BE2C (cell line): ENCODE measurements around the gene SPINT1.
A peak's percentile ranks its signal among the peaks of the same experiment; 100 is the strongest.

ENCODE experiments used
- DNase-seq: peaks from one replicate; pipeline ENCODE4 v3.0.0-alpha.2; 2020
- H3K27me3 ChIP-seq: fragments of 250-450 bp; sonication (Bioruptor Pico); 2 replicates; pipeline ENCODE4 v1.5.1; 2020; ENCODE audit warnings: mild to moderate bottlenecking
- H3K36me3 ChIP-seq: fragments of 250-450 bp; sonication (Bioruptor Pico); 2 replicates; pipeline ENCODE4 v1.5.1; 2020; ENCODE audit warnings: mild to moderate bottlenecking
- H3K4me1 ChIP-seq: fragments of 250-450 bp; sonication (Bioruptor Pico); 2 replicates; pipeline ENCODE4 v1.5.1; 2020
- H3K4me3 ChIP-seq: 2 replicates; pipeline ENCODE4 v1.5.1; 2011; ENCODE audit warnings: low read depth, low read length
- H3K9me3 ChIP-seq: fragments of 250-450 bp; sonication (Bioruptor Pico); 2 replicates; pipeline ENCODE4 v1.5.1; 2020
- TF ChIP-seq, protein P1 (sequence below): IDR thresholded peaks from 2 replicates; pipeline ENCODE4 v1.5.1; 2012; ENCODE audit warnings: mild to moderate bottlenecking, low read depth, low read length

Gene SPINT1

DNA sequence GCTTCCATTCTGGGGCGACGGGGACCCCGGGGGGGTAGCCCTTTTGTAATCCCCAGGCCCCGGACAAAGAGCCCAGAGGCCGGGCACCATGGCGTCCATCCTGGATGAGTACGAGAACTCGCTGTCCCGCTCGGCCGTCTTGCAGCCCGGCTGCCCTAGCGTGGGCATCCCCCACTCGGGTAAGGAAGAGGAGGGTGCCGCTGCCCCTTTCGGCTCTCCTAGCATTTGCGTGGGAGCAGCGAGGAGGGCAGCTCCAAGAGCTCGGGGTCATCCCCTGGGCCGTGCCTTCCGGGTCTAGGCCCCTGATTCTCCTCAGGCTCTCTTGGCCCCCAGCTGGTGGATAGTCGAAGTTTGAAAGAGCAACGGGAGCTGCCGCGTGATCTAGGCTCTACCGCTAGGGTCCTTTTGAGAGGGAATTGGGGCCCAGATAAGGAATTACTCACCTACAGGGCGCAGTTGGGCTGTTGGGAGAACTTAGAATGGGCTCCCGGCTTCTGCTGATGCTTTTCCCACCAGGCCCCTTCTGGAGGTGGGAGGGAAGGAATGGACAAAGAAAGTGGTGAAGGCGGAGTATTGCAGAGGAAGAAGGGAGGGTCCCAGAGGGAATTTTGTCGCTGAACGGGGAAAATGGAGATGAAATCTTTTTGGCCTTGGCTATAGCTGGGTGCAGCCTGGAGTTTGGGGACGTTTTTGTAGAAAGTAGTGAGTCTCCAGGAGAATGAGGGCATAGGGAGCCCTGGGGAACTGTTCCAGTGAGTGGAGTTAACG lies 51.0 kb downstream of the SPINT1 start:
- TF ChIP-seq, protein P1, sequence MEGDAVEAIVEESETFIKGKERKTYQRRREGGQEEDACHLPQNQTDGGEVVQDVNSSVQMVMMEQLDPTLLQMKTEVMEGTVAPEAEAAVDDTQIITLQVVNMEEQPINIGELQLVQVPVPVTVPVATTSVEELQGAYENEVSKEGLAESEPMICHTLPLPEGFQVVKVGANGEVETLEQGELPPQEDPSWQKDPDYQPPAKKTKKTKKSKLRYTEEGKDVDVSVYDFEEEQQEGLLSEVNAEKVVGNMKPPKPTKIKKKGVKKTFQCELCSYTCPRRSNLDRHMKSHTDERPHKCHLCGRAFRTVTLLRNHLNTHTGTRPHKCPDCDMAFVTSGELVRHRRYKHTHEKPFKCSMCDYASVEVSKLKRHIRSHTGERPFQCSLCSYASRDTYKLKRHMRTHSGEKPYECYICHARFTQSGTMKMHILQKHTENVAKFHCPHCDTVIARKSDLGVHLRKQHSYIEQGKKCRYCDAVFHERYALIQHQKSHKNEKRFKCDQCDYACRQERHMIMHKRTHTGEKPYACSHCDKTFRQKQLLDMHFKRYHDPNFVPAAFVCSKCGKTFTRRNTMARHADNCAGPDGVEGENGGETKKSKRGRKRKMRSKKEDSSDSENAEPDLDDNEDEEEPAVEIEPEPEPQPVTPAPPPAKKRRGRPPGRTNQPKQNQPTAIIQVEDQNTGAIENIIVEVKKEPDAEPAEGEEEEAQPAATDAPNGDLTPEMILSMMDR, result peak; percentile 70
- Histone ChIP-seq H3K9me3 (no peaks in the 10 kb centered on the region), H3K27me3 (no peaks in the 10 kb centered on the region), H3K36me3 (peaks cover 10% of the 10 kb centered on the region), H3K4me1 (no peaks in the 10 kb centered on the region), H3K4me3 (peak overlapping the region; percentile 97)
- peak; percentile 77 for DNase-seq

DNA sequence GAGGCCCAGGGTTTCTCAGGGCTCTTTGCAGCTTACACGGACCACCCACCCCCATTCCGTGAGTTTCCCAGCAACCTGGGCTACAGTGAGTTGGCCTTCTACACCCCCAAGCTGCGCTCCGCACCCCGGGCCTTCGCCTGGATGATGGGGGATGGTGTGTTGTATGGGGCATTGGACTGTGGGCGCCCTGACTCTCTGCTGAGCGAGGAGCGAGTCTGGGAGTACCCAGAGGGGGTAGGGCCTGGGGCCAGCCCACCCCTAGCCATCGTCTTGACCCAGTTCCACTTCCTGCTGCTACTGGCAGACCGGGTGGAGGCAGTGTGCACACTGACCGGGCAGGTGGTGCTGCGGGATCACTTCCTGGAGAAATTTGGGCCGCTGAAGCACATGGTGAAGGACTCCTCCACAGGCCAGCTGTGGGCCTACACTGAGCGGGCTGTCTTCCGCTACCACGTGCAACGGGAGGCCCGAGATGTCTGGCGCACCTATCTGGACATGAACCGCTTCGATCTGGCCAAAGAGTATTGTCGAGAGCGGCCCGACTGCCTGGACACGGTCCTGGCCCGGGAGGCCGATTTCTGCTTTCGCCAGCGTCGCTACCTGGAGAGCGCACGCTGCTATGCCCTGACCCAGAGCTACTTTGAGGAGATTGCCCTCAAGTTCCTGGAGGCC lies 55.8 kb downstream of the SPINT1 start:
- H3K27me3 ChIP-seq, result no peaks in the 10 kb centered on the region
- DNase-seq, result no peak
- no peak overlapping the region for H3K4me3 ChIP-seq
- no peaks in the 10 kb centered on the region for H3K9me3 ChIP-seq
- peaks cover 41% of the 10 kb centered on the region for H3K36me3 ChIP-seq
- no peaks in the 10 kb centered on the region for H3K4me1 ChIP-seq
- TF ChIP-seq, protein P1, result no peak

DNA sequence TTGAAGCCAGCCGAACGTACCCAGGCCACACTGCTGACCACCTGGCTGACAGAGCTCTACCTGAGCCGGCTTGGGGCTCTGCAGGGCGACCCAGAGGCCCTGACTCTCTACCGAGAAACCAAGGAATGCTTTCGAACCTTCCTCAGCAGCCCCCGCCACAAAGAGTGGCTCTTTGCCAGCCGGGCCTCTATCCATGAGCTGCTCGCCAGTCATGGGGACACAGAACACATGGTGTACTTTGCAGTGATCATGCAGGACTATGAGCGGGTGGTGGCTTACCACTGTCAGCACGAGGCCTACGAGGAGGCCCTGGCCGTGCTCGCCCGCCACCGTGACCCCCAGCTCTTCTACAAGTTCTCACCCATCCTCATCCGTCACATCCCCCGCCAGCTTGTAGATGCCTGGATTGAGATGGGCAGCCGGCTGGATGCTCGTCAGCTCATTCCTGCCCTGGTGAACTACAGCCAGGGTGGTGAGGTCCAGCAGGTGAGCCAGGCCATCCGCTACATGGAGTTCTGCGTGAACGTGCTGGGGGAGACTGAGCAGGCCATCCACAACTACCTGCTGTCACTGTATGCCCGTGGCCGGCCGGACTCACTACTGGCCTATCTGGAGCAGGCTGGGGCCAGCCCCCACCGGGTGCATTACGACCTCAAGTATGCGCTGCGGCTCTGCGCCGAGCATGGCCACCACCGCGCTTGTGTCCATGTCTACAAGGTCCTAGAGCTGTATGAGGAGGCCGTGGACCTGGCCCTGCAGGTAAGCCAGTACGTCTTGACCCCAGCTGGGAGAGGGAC lies 56.6 kb downstream of the SPINT1 start:
- TF ChIP-seq, protein P1, result no peak
- no peak for DNase-seq
- Histone ChIP-seq H3K27me3 (no peaks in the 10 kb centered on the region), H3K9me3 (no peaks in the 10 kb centered on the region), H3K4me1 (no peaks in the 10 kb centered on the region; the same call in 1 of the 2 replicates), H3K4me3 (no peak overlapping the region), H3K36me3 (peaks cover 42% of the 10 kb centered on the region)

DNA sequence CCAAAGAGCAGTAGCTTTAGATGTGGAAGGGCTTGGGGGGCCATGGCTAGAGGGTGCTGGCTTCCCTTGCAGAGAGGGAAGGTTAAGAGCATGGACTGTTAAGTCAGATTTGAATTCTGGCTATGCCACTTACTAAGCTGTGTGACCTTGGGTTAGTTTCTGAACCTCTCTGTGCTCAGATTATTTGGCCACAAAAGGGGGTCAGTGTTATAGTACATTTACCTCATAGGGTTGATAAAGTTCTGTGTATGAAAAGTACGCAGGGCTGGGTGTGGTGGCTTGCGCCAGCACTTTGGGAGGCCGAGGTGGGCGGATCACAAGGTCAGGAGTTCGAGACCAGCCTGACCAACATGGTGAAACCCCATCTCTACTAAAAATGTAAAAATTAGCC lies 57.2 kb downstream of the SPINT1 start:
- no peaks in the 10 kb centered on the region for H3K9me3 ChIP-seq
- DNase-seq, result no peak
- TF ChIP-seq, protein P1, result no peak
- peaks cover 39% of the 10 kb centered on the region for H3K36me3 ChIP-seq
- H3K4me3 ChIP-seq, result no peak overlapping the region
- H3K27me3 ChIP-seq, result no peaks in the 10 kb centered on the region
- peaks cover 4% of the 10 kb centered on the region for H3K4me1 ChIP-seq

DNA sequence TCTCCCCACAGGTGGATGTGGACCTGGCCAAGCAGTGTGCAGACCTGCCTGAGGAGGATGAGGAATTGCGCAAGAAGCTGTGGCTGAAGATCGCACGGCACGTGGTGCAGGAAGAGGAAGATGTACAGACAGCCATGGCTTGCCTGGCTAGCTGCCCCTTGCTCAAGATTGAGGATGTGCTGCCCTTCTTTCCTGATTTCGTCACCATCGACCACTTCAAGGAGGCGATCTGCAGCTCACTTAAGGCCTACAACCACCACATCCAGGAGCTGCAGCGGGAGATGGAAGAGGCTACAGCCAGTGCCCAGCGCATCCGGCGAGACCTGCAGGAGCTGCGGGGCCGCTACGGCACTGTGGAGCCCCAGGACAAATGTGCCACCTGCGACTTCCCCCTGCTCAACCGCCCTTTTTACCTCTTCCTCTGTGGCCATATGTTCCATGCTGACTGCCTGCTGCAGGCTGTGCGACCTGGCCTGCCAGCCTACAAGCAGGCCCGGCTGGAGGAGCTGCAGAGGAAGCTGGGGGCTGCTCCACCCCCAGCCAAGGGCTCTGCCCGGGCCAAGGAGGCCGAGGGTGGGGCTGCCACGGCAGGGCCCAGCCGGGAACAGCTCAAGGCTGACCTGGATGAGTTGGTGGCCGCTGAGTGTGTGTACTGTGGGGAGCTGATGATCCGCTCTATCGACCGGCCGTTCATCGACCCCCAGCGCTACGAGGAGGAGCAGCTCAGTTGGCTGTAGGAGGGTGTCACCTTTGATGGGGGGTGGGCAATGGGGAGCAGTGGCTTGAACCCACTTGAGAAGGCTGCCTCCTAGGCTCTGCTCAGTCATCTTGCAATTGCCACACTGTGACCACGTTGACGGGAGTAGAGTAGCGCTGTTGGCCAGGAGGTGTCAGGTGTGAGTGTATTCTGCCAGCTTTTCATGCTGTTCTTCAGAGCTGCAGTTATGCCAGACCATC lies 59.0 kb downstream of the SPINT1 start:
- Histone ChIP-seq H3K4me1 (peaks cover 9% of the 10 kb centered on the region), H3K27me3 (no peaks in the 10 kb centered on the region), H3K4me3 (no peak overlapping the region), H3K36me3 (peaks cover 39% of the 10 kb centered on the region), H3K9me3 (no peaks in the 10 kb centered on the region)
- DNase-seq, result no peak
- TF ChIP-seq, protein P1, result no peak; the same call in 1 of the 2 replicates
